ENCODE measurements around the gene MRPS21.

Gene MRPS21

DNA sequence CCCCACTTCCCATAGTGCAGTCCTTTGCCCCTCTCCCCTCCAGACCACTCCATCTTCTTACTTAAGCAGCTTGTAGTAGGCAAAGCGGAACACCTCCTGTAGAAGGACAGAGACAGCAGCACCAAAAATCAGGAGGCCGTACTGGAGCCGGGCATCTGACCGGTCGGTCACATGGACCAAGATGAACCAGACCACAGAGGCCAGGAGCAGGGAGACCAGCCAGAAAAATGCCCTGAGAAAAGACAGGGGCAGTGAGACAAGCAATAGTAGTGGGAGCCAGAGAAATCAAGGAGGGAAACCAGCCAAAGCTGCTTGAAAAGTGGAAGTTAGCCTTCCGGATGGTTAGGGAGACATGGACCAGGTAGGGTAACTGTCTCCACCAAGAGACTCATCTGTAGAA, 25.8 kb upstream of the MRPS21 start:
- Mint-ChIP-seq H3K27me3 (ENCODE audit: low read depth, poor library complexity) (peaks cover 7% of the 10 kb centered on the region), H3K9me3 (no peaks in the 10 kb centered on the region), H3K36me3 (ENCODE audit: low read depth) (peaks cover 27% of the 10 kb centered on the region), H3K27ac (peak overlapping the region; percentile 81), H3K4me3 (peak overlapping the region; percentile 97), H3K4me1 (peaks cover 51% of the 10 kb centered on the region)
- DNase-seq, result no peak
- TF ChIP-seq, protein P1, sequence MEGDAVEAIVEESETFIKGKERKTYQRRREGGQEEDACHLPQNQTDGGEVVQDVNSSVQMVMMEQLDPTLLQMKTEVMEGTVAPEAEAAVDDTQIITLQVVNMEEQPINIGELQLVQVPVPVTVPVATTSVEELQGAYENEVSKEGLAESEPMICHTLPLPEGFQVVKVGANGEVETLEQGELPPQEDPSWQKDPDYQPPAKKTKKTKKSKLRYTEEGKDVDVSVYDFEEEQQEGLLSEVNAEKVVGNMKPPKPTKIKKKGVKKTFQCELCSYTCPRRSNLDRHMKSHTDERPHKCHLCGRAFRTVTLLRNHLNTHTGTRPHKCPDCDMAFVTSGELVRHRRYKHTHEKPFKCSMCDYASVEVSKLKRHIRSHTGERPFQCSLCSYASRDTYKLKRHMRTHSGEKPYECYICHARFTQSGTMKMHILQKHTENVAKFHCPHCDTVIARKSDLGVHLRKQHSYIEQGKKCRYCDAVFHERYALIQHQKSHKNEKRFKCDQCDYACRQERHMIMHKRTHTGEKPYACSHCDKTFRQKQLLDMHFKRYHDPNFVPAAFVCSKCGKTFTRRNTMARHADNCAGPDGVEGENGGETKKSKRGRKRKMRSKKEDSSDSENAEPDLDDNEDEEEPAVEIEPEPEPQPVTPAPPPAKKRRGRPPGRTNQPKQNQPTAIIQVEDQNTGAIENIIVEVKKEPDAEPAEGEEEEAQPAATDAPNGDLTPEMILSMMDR (IDR thresholded peaks at IDR 0.05), result no peak

GRCh38 chr1:150268340-150268704, 25.3 kb upstream of the MRPS21 start:
- Mint-ChIP-seq H3K4me3 (peak overlapping the region; percentile 97), H3K27ac (peak overlapping the region; percentile 81), H3K27me3 (ENCODE audit: low read depth, poor library complexity) (peaks cover 7% of the 10 kb centered on the region), H3K9me3 (no peaks in the 10 kb centered on the region), H3K4me1 (peaks cover 56% of the 10 kb centered on the region), H3K36me3 (ENCODE audit: low read depth) (peaks cover 23% of the 10 kb centered on the region)
- TF ChIP-seq, protein P1 (IDR thresholded peaks at IDR 0.05), result no peak
- no peak for DNase-seq

GRCh38 chr1:150268705-150269403, 24.8 kb upstream of the MRPS21 start, which contains the start of gene APH1A:
Gene APH1A, minus strand, starts transcription at chr1:150269016. Its CDS starts 206 bp downstream, at chr1:150268810.
- H3K4me1 Mint-ChIP-seq, result peaks cover 61% of the 10 kb centered on the region
- peak within 1 kb of the TSS; percentile 97 for H3K4me3 Mint-ChIP-seq
- TF ChIP-seq, protein P1 (IDR thresholded peaks at IDR 0.05), result no peak
- peaks cover 7% of the 10 kb centered on the region for H3K27me3 Mint-ChIP-seq (ENCODE audit: low read depth, poor library complexity)
- peak within 1 kb of the TSS; percentile 91 for H3K27ac Mint-ChIP-seq
- DNase-seq, result peak; percentile 89
- no peaks in the 10 kb centered on the region for H3K9me3 Mint-ChIP-seq
- H3K36me3 Mint-ChIP-seq (ENCODE audit: low read depth), result peaks cover 22% of the 10 kb centered on the region

GRCh38 chr1:150269451-150269850, 24.2 kb upstream of the MRPS21 start:
- no peak for DNase-seq
- Mint-ChIP-seq H3K4me3 (peak overlapping the region; percentile 97), H3K4me1 (peaks cover 63% of the 10 kb centered on the region), H3K9me3 (no peaks in the 10 kb centered on the region), H3K36me3 (ENCODE audit: low read depth) (peaks cover 21% of the 10 kb centered on the region), H3K27ac (peak overlapping the region; percentile 91), H3K27me3 (ENCODE audit: low read depth, poor library complexity) (peaks cover 7% of the 10 kb centered on the region)
- TF ChIP-seq, protein P1 (IDR thresholded peaks at IDR 0.05), result no peak

DNA sequence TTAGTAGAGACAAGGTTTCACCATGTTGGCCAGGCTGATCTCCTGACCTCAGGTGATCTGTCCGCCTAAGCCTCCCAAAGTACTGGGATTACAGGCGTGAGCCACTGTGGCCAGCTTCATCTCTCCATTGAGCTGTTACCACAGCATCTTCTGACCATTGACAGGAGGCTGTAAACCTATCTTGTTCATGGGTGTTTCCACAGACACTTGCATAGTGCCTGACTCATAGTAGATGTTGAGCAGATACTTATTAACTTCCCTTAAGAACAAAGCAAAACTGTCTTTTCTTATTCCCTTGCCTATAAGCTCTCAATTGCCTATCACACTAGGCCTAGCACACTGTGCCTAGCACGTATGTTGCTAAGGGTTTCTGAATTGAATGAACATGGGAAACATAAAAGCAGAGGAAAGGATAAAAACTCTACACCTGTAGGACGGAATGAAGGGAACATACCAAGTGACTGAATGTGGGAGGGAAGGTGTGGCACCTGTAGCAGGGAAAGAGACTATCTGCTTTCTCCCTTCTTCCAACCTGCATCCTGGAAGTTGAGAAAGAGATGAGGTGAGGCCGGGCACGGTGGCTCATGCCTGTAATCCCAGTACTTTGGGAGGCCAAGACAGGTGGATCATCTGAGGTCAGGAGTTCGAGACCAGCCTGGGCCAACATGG, 22.2 kb upstream of the MRPS21 start:
- H3K9me3 Mint-ChIP-seq, result no peaks in the 10 kb centered on the region
- H3K27ac Mint-ChIP-seq, result peak overlapping the region; percentile 93
- TF ChIP-seq, protein P1 (IDR thresholded peaks at IDR 0.05), result no peak
- H3K36me3 Mint-ChIP-seq (ENCODE audit: low read depth), result peaks cover 18% of the 10 kb centered on the region
- H3K4me1 Mint-ChIP-seq, result peaks cover 63% of the 10 kb centered on the region
- peaks cover 7% of the 10 kb centered on the region for H3K27me3 Mint-ChIP-seq (ENCODE audit: low read depth, poor library complexity)
- DNase-seq, result no peak
- H3K4me3 Mint-ChIP-seq, result peak overlapping the region; percentile 84

All from nephron progenitor cell (in vitro differentiated cells).